Mononuclear cell (primary cell): Measurements from ENCODE around the gene IGSF11. TPM values are rescaled to one million over a fixed set of nuclear protein-coding genes. Genes with fewer than 3 reads are reported as not detected.
"Not testable (repeated sequence)": the region's sequence is repeated elsewhere in the genome, so short reads cannot be mapped to it uniquely, and the experiment has no call there.

Experiments used
- H3K27me3 ChIP-seq: 2 replicates; pipeline ENCODE4 v1.6.0; 2011; ENCODE audit warnings: low read length, control low read depth; ENCODE audit not compliant: insufficient read depth
- H3K4me1 ChIP-seq: 2 replicates; pipeline ENCODE4 v1.5.1; 2011; ENCODE audit warnings: mild to moderate bottlenecking, low read length, control low read depth; ENCODE audit not compliant: insufficient read depth
- H3K4me3 ChIP-seq: 2 replicates; pipeline ENCODE4 v1.5.1; 2011; ENCODE audit warnings: mild to moderate bottlenecking, low read length, moderate library complexity
- H3K9me3 ChIP-seq: 2 replicates; pipeline ENCODE4 v1.5.1; 2011; ENCODE audit warnings: low read depth, mild to moderate bottlenecking, control low read depth, low read length
- total RNA-seq: library from RNA; depleted of rRNA; stranded (reverse); fragments of >200 nt; gene quantifications from one replicate; pipeline ENCODE4 v1.2.3, GENCODE V29; 2012

Gene IGSF11
- total RNA-seq, 1 donor = 0.10 TPM

DNA sequence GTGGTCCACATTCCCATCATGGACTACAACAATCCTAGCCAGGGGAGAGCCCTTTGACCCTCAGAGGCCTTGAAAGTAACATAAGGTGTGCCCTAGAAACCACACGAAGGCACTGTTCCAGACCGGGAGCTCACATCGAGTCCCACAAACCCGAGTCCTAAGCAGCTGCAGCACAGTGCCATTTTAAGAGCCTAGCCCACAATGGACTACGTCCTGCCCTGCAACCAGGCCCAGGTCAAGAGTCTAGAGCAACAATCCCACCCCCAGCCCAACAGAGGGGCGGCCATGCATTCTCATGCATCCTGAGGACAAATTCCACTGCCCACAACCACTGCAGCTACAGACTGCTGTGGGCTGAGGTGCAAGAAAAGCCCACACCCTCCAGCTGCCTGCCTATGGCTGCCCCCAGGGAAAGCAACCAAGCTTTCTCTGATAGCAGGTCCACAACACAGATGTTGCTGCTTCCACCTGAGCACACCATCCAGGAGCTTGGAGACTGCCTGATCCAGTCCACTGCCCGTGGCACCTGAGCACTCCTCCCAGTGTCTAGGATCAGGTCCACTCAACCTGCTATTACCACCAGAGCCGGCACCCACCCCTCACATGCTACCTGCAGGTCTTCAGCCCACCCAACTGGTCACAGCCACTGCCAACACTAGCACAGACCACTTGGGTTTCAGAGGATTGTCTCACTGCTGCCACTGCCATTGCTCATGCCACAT is 56.8 kb downstream of the IGSF11 start:
- no peak overlapping the region for H3K4me3 ChIP-seq
- no peaks in the 10 kb centered on the region for H3K9me3 ChIP-seq
- no peaks in the 10 kb centered on the region for H3K4me1 ChIP-seq
- no peaks in the 10 kb centered on the region for H3K27me3 ChIP-seq

DNA sequence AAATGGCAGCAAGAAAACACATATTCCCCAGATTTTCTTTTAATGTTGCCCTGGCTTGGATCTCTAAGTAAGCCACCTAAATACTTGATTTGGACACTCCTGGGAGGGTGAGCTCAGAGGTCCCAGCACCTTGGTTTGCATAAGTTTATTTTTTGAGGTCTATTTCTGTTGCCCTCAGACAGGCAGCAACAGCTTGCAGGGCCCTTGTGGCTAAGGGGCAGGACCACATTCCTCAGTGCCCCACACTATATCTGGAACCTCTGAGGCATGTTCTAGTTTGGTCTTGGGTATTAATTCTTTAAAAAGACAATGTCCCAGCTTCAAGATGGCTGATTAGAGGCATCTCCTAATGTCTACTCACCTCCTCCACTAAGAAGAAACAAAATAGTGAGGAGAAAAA is 57.5 kb downstream of the IGSF11 start:
- no peaks in the 10 kb centered on the region for H3K27me3 ChIP-seq
- H3K4me1 ChIP-seq = no peaks in the 10 kb centered on the region
- no peaks in the 10 kb centered on the region for H3K9me3 ChIP-seq
- no peak overlapping the region for H3K4me3 ChIP-seq

DNA sequence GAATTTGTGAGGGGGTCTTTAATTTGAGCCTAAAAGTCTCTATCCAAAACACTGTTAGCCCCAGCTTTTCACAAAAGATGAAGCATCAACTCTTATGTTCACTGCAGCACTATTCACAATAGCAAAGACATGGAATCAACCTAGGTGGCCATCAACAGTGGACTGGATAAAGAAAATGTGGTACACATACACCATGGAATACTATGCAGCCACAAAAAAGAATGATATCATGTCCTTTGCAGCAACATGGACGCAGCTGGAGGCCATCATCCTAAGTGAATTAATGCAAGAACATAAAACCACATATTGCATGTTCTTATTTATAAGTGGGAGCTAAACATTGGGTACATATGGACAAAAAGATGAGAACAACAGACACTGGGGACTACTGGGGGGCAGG is 59.2 kb downstream of the IGSF11 start:
- H3K4me3 ChIP-seq, H3K27me3 ChIP-seq, H3K9me3 ChIP-seq, H3K4me1 ChIP-seq: not testable (repeated sequence)

DNA sequence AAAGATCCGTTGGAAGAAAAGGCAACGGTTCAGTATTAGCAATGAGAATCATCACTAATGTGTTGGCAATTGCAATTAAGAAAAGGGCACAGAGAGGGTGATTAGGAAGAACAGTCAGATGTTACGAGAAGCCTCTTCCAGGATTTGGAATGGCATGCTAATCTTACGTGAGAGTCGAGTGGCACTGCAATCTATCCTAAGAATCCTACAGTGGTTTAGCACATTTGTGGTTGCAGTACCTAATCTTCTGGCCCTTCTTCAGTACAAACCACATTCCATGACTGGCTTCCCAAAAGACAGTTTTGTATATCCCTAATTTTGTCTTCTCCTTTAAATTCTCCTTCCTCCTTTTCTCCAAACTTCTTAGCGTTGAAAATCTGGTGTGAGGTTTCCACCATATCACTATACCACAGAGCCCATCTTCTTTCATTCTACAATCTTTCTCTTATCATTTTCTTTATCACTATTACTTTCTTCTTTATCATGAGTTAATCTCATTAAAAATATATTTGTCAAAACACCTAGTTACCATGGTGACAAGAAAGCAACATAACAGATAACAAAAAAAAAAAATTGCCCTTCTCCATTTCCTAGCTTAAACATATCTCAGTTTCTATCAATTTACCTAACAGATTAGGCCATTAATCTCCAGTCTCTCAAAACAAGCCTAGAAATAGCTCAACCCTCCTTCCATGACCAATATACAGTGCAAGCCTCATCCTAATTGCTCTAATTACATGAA is 60.1 kb downstream of the IGSF11 start:
- H3K27me3 ChIP-seq = no peaks in the 10 kb centered on the region
- H3K9me3 ChIP-seq = no peaks in the 10 kb centered on the region
- no peaks in the 10 kb centered on the region for H3K4me1 ChIP-seq
- no peak overlapping the region for H3K4me3 ChIP-seq

GRCh38 chr3:118973050-118973449 is 61.6 kb downstream of the IGSF11 start:
- Histone ChIP-seq H3K4me1 (no peaks in the 10 kb centered on the region), H3K9me3 (no peaks in the 10 kb centered on the region), H3K27me3 (no peaks in the 10 kb centered on the region), H3K4me3 (no peak overlapping the region)

GRCh38 chr3:118970819-118971218 is 63.8 kb downstream of the IGSF11 start:
- H3K4me3 ChIP-seq = no peak overlapping the region
- H3K4me1 ChIP-seq = no peaks in the 10 kb centered on the region
- no peaks in the 10 kb centered on the region for H3K9me3 ChIP-seq
- no peaks in the 10 kb centered on the region for H3K27me3 ChIP-seq

DNA sequence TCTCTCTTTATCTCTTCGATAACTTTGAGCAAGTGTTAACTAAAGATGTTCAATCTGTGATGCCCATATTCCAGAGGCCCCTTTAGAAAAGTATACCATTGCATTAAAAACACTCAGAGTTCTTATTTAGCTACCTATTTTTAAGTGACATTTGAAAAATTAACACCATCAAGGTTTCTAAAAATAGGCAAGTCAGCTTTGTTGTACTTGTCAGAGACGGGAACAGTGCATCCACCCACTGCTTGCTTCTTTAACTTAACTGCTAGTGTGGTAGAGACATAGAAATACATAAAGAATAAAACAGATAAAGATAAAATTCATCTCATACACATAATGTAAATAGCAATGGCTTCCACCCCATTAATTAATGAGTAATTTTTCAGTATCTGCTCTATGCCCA is 66.0 kb downstream of the IGSF11 start:
- Histone ChIP-seq H3K4me3 (no peak overlapping the region), H3K9me3 (no peaks in the 10 kb centered on the region), H3K27me3 (no peaks in the 10 kb centered on the region), H3K4me1 (no peaks in the 10 kb centered on the region)

DNA sequence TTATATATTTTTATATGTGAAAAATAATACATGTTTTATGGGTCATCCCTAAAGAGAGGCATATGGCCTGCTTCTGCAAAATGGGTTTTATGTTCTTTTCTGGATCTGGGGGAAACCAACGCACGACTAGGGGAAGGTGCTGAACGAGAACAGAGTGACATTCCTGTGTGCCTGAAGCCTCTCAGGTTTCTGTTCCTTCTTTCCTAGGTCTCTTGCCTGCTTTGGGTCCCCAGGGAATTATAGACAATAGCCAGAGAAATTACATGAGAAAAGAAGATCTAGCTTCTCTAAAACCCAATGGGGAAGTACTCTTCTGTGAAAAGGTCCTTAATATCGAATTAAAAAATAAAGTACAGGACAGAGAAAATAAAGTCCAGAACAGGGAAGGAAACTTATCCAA is 66.5 kb downstream of the IGSF11 start:
- no peaks in the 10 kb centered on the region for H3K27me3 ChIP-seq
- no peaks in the 10 kb centered on the region for H3K9me3 ChIP-seq
- no peaks in the 10 kb centered on the region for H3K4me1 ChIP-seq
- H3K4me3 ChIP-seq = no peak overlapping the region

DNA sequence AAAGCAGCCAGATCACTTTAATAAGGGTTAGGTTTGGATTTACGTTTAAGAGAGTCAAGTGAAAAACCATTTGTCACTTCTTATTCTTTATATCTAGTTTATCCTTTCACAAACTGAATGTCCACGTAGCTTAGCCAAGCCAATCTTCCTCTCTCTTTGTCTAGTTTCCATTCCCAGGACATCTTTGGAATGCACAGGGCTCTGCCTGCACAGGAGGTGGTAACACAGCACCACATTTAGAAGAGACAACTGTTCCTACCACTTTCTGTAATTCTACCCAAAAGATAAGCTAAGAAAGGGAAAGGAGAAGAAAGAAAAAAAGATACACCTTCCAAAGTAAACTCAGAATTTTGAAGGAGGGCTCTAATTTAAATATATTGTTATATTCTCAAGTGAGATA is 67.9 kb downstream of the IGSF11 start:
- H3K27me3 ChIP-seq = no peaks in the 10 kb centered on the region
- no peak overlapping the region for H3K4me3 ChIP-seq
- no peaks in the 10 kb centered on the region for H3K4me1 ChIP-seq
- no peaks in the 10 kb centered on the region for H3K9me3 ChIP-seq

GRCh38 chr3:118963711-118964110 is 70.9 kb downstream of the IGSF11 start:
- no peak overlapping the region for H3K4me3 ChIP-seq
- no peaks in the 10 kb centered on the region for H3K27me3 ChIP-seq
- no peaks in the 10 kb centered on the region for H3K9me3 ChIP-seq
- no peaks in the 10 kb centered on the region for H3K4me1 ChIP-seq

DNA sequence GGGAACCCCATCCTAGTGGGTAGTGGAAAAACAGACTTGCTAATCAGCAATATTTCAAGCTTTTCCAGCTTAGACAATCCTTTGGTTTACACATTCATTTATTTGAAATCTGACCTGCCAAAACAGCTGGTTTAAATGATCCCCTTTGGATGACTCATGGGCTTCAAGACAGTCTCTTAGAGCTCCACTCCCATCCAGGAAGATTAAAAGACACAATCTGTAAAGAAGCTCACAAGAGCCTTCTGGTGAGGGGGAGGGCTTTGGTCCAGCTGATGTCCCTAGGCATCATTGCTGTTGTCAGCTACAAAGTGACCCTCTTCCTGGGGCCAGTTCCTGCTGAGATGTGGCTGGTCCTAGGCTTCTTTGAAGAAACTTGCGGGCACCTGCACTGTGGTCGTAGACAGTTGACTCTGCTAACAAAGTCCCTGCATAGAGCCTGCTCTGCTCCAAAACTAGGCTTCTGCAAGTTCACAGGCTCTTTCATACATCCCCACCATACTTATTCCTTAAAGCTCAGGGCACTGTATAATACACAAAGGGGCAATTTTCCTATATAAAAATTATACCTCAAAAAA is 73.7 kb downstream of the IGSF11 start:
- Histone ChIP-seq H3K4me1 (peaks cover 6% of the 10 kb centered on the region), H3K9me3 (no peaks in the 10 kb centered on the region), H3K27me3 (no peaks in the 10 kb centered on the region), H3K4me3 (no peak overlapping the region)

- Histone ChIP-seq H3K27me3 (no peaks in the 10 kb centered on the region), H3K9me3 (no peaks in the 10 kb centered on the region), H3K4me3 (no peak overlapping the region), H3K4me1 (peaks cover 6% of the 10 kb centered on the region)
Measured at GRCh38 chr3:118955914-118956556, 78.6 kb downstream of the IGSF11 start.

DNA sequence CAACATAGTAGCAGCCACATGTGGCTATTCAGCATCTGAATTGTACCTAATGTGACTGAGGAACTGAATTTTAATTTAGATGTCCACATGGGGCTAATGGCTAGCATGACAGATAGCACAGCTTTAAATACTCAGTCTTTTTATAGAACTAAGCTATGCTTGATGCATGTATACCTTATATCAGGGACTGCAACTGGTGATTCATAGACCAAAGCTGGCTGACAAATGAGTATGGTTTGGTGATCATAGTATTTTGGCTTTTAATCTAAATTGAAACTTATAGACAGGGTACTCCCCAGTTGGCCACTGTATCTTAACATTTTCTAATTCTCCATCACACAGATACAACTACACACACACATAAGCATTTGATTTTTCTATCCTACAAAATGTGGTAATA is 83.6 kb downstream of the IGSF11 start:
- Histone ChIP-seq H3K27me3 (no peaks in the 10 kb centered on the region), H3K4me1 (no peaks in the 10 kb centered on the region), H3K4me3 (no peak overlapping the region), H3K9me3 (no peaks in the 10 kb centered on the region)

DNA sequence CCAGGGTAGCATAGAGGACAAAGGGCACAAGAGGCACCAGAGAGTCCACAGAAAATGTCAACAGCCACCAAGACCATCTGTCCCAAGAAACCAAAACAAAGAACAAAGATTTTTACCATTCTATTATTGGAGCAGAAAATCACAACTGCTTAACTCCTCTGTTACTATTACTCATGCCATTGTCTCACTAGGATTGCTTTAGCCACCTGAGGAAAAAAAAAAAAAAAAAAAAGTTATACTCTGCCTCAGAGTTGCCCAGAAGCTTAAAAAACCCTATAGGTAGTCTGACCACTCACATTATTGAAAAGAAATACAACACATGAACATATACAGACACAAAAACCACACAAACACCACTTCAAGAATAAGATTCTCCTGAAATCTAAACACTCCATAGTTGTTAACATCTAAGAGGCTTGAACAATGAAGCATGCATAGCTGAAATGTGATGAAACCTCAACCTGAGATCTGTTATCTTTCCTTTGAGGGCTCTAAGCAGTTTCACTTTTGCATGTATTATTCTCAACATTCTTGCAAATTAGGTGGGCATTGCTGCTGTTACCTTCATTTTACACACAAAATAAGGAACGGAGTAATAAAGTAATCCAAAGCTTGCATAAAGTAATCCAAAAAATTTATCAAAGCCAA is 85.4 kb downstream of the IGSF11 start:
- H3K27me3 ChIP-seq = no peaks in the 10 kb centered on the region
- no peaks in the 10 kb centered on the region for H3K4me1 ChIP-seq
- no peaks in the 10 kb centered on the region for H3K9me3 ChIP-seq
- no peak overlapping the region for H3K4me3 ChIP-seq

DNA sequence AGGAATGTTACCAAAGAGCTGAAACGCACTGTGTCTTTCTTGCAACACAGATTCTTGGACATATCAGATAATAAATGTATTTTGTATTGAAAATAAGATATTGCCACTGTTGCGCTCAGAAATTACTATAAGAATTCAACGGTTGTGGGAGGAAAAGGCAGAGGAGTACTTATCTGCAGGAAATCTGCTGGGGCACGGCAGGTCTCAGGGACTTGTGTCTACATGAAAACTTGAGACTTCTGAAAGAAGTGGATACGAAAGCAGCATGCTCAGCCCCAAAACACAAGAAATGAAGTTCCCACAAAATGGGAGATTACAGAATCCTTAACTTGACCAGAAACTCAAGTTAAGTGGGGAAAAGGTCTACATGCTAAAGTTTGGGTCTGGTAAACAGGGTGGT is 86.5 kb downstream of the IGSF11 start:
- Histone ChIP-seq H3K4me3 (no peak overlapping the region), H3K4me1 (no peaks in the 10 kb centered on the region), H3K9me3 (no peaks in the 10 kb centered on the region), H3K27me3 (no peaks in the 10 kb centered on the region)
